ENCODE results near the gene TOX2.

TOX2 gene

GRCh38 chr20:44098256-44098630, 183.6 kb downstream of the TOX2 start:
- Histone ChIP-seq H3K27ac (ENCODE audit: extremely low read depth, low read depth, low read length) (no peak overlapping the region), H3K4me3 (ENCODE audit: low read depth, low read length) (no peak overlapping the region), H3K9me3 (ENCODE audit: control insufficient read depth, insufficient read depth, low read depth, low read length) (no peaks in the 10 kb centered on the region; the same call in 1 of the 2 replicates), H3K36me3 (ENCODE audit: control insufficient read depth in 2 of 2, insufficient read depth in 1 of 2, low read length in 2 of 2) (no peaks in the 10 kb centered on the region), H3K4me1 (ENCODE audit: control insufficient read depth, insufficient read depth, low read length) (no peaks in the 10 kb centered on the region)
- no peak for TF ChIP-seq ZBTB48 (tag by site-specific recombination; IDR thresholded peaks at IDR 0.05)
- ChIA-PET POLR2A (no interaction called here), CTCF (interaction anchor here (1.1 to 1.3 kb wide), 2 partner anchors 18 to 91 kb away, joined by 3 to 5 read pairs; no protein-coding TSS in a partner anchor)

GRCh38 chr20:44098657-44099056, 184.0 kb downstream of the TOX2 start:
- CTCF ChIA-PET, result interaction anchor here (1.1 to 1.3 kb wide), 2 partner anchors 18 to 91 kb away, joined by 3 to 5 read pairs; no protein-coding TSS in a partner anchor
- TF ChIP-seq GFI1B (tag by site-specific recombination; IDR thresholded peaks at IDR 0.05) (no peak), ZNF404 (tag by site-specific recombination; IDR thresholded peaks at IDR 0.05) (no peak), TSHZ1 (tag by site-specific recombination; IDR thresholded peaks at IDR 0.05; ENCODE audit: borderline replicate concordance) (no peak), KLF7 (tag by site-specific recombination; IDR thresholded peaks at IDR 0.05; ENCODE audit: borderline replicate concordance) (no peak)
- POLR2A ChIA-PET, result no interaction called here

GRCh38 chr20:44099832-44100231, 185.2 kb downstream of the TOX2 start:
- Histone ChIP-seq H3K36me3 (ENCODE audit: control insufficient read depth in 2 of 2, insufficient read depth in 1 of 2, low read length in 2 of 2) (no peaks in the 10 kb centered on the region), H3K4me3 (ENCODE audit: low read depth, low read length) (no peak overlapping the region), H3K9me3 (ENCODE audit: control insufficient read depth, insufficient read depth, low read depth, low read length) (no peaks in the 10 kb centered on the region; the same call in 1 of the 2 replicates), H3K27ac (ENCODE audit: extremely low read depth, low read depth, low read length) (no peak overlapping the region), H3K4me1 (ENCODE audit: control insufficient read depth, insufficient read depth, low read length) (0 out of 2 replicates have a peak, but pooled peaks cover 3% of the 10 kb centered on the region)
- TF ChIP-seq ZNF658 (tag by site-specific recombination; IDR thresholded peaks at IDR 0.05) (no peak), ZNF624 (tag by site-specific recombination; IDR thresholded peaks at IDR 0.05) (no peak), ZNF621 (tag by site-specific recombination; IDR thresholded peaks at IDR 0.05) (no peak), TCF7L2 (IDR thresholded peaks at IDR 0.05; ENCODE audit: borderline replicate concordance, low read depth, low read length) (no peak), CTCF (tag by site-specific recombination; IDR thresholded peaks at IDR 0.05) (no peak), ZNF571 (tag by site-specific recombination; IDR thresholded peaks at IDR 0.05) (no peak), ZBTB8A (tag by site-specific recombination; IDR thresholded peaks at IDR 0.05) (no peak), OVOL3 (tag by site-specific recombination; IDR thresholded peaks at IDR 0.05) (no peak), TSHZ1 (tag by site-specific recombination; IDR thresholded peaks at IDR 0.05; ENCODE audit: borderline replicate concordance) (no peak), ZNF747 (tag by site-specific recombination; IDR thresholded peaks at IDR 0.05) (no peak), HIC1 (tag by site-specific recombination; IDR thresholded peaks at IDR 0.05) (no peak), ZFP41 (tag by site-specific recombination; IDR thresholded peaks at IDR 0.05; ENCODE audit: borderline replicate concordance) (no peak), MYNN (tag by site-specific recombination; IDR thresholded peaks at IDR 0.05; ENCODE audit: borderline replicate concordance) (no peak)
- POLR2A ChIA-PET, result no interaction called here
- CTCF ChIA-PET, result interaction anchor here (1.0 kb wide), 1 partner anchor 174 kb away, joined by 3 read pairs; no protein-coding TSS in a partner anchor

More at GRCh38 chr20:44098657-44099056, 184.0 kb downstream of the TOX2 start:
- no peaks in the 10 kb centered on the region for H3K36me3 ChIP-seq (ENCODE audit: control insufficient read depth in 2 of 2, insufficient read depth in 1 of 2, low read length in 2 of 2)
- H3K27ac ChIP-seq (ENCODE audit: extremely low read depth, low read depth, low read length), result no peak overlapping the region
- H3K9me3 ChIP-seq (ENCODE audit: control insufficient read depth, insufficient read depth, low read depth, low read length), result no peaks in the 10 kb centered on the region; the same call in 1 of the 2 replicates
- H3K4me3 ChIP-seq (ENCODE audit: low read depth, low read length), result no peak overlapping the region
- no peaks in the 10 kb centered on the region for H3K4me1 ChIP-seq (ENCODE audit: control insufficient read depth, insufficient read depth, low read length)

Measured in HEK293 (cell line).